ENCODE data around the gene STRIP1.

Gene STRIP1

GRCh38 chr1:110053552-110054428 is 19.4 kb downstream of the STRIP1 start:
- DNase-seq: no peak

DNA sequence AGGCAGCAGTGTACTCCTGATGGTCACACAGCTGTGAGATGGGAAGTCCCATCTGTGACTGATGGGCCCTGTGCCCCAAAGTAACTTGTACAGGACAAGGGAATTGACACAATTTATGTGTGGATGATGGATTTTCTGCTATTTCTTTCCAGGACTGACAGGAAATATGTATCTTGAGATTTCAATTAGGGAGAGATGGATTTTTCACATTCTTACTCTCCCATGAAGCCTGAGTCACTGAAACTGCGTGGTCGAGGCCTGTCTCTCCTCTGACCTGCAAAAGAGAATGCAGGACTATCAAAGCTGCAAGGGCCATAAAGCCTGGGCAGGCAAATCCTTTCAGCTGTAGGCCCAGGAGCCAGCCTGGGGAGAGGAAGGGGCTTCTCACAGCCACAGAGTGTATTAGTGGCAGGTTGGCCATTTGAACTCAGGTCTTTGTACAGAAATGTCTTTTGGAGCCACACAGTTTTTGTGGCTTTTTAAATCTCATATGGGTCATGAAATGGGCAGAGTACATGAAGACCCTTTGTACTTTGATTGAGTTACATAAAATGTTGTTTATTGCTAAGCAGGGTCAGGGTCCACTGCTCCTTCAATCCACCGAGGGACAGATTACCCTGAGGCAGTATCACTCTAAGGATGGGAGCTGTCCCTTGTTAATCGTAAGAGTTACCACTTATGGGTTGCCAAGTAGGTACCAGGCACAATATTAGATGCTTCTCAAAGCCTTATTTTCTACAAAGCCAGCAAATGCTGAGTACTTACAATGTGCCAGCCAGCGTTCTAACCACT is 21.3 kb downstream of the STRIP1 start:
- no peak for DNase-seq

DNA sequence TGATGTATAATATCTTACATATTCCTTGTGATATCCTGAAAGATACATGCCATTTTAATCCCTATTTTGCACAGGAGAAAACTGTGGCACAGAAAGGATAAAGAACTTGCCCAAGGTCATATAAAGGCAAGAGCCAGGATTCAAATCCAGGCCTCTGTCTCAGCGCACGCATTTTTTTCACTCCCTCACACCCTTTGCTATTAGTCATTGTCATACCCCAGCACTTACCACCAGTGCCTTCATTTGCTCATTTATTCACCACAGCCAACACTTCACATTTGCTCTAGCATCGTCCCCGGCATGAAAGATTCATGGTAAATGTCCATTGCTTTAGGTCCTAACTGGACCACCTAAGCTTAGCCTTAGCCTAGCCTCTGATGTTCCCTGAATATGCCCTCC is 21.9 kb downstream of the STRIP1 start:
- no peak for DNase-seq

GRCh38 chr1:110056776-110057175 is 22.4 kb downstream of the STRIP1 start:
- DNase-seq: no peak

- DNase-seq: no peak
Measured at GRCh38 chr1:110057963-110058518, 23.6 kb downstream of the STRIP1 start.

DNA sequence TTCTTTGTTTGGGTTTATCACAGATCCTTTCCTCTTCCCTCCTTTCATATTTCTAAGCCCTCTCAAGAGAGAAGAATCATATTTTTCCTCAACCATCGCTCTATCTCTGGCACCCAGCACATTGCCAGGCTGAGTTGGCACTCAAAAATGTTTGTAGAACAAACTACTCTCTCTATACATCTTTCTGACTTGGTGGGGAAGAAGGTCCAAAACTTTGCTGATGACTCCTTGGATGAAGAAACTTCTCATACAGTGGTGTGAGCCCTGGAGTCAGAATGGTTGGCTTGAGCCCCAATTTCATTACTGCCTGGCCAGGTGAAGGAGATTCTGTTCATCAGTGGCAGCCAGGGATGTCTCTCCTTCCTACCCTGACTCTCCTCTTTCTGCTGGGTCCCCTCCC is 24.2 kb downstream of the STRIP1 start:
- DNase-seq: no peak

DNA sequence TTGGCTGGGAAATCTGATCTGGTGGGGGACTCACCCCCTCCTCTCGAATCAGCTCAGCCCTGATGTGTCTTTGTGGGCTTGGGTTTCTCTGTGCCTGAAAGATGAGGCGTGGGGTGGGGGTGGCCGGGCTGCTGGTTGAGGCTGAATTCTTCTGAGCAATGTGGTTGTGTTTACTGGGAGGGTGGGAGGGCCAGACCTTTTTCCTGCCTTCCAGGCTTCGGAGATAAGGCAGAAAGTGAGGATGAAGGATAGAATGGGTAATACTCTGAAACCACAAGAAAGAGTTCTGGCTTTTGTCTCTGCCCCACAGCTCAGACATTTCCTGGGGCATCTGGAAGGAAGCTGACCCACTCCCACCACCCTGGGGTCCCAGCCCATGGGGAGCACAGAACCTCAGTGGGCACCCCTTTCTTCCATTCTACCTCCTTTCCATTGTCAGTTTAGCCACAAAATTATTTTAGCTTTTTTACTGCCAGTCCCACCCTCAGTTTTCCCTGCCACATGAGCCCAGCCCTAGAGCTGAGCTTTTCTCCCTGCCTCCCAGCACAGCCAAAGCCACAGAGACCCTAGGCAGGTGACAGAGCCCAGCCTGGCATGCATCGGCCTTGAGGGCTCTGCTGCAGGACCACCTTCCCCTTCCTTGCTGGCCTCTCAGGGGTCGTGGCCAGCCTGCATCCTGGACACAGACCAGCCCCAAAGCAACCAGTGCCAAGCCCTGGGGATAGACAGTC is 24.9 kb downstream of the STRIP1 start:
- DNase-seq: no peak

- no peak for DNase-seq
Measured at GRCh38 chr1:110060034-110060661, 25.7 kb downstream of the STRIP1 start.

- DNase-seq: no peak
Measured at GRCh38 chr1:110060662-110061060, 26.2 kb downstream of the STRIP1 start.

- no peak for DNase-seq
Measured at GRCh38 chr1:110061341-110061740, 26.9 kb downstream of the STRIP1 start.

GRCh38 chr1:110062612-110063011 is 28.2 kb downstream of the STRIP1 start:
- DNase-seq: no peak

DNA sequence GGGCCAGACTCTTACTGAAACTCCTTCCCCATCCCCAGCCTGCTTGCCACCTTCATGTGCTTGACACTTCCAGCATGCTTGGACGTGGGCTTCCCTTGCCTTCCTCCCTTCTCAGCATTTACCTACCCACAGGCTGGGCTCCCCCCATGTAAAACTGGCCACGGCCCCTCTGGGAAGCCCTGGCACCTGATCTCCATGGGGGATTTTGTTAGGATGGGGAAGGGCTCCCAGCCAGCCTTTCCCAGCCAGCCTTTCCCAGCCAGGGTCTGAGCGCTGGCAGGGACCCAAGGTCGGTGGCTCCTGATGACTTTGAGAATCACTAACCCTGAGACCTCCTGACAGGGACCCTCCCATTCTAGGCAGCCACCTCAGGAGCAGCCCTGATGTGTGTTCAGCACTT is 29.4 kb downstream of the STRIP1 start:
- no peak for DNase-seq

DNA sequence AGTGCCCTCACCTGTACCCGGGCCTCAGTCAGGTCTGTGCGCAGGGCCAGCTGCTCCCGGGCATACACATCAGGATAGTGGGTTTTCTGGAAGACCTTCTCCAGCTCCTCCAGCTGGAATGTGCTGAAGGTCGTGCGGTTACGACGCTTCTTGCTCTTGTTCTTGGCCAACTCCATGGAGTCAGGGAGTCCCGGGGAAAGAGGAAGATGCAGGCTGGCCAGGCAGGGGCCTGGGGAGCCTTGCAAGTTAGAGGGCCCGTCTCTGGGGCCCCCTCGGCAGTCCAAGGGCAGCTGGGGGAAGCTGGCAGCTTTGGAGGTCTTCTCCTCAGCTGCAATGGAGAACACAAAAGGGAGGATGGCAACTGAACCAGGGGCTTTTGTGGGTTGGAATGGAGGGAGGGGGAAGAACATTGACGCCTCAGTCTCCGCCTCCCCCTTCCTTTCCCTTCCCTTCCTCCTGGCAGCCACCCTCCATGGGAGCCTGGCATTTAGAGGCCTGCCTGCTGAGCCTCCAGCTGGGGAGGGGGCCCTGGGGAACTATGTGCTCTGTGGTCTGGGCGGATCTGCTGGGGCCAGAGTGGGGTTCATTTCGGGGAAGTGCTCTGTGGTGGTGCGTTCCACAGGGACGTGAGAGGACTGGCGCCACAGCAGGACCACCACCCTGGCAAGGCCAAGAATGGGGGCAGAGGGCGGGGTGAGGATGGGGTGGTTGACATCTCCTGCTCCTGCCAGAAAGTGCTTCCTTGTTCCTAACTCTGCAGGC is 30.3 kb downstream of the STRIP1 start:
- DNase-seq: no peak

DNA sequence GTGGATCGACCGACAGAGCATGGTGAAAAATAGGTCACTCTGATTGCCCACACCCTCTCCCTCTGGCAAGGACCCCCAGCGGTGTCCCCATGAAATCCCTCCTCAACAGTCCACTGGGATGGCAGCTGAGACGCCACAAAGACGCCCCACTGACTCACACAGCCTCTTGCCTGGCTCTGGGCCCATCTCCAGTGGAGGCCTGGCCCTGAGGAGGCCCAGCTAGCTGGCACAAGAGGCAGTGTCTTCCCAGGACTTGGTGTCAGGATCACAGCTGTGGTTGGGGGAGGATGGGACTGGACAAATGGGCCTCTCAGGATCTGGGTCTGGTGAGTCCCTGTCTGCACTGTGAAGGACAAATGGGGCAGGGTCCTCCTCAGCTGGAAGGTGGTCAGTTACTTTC is 31.4 kb downstream of the STRIP1 start:
- DNase-seq: no peak

DNA sequence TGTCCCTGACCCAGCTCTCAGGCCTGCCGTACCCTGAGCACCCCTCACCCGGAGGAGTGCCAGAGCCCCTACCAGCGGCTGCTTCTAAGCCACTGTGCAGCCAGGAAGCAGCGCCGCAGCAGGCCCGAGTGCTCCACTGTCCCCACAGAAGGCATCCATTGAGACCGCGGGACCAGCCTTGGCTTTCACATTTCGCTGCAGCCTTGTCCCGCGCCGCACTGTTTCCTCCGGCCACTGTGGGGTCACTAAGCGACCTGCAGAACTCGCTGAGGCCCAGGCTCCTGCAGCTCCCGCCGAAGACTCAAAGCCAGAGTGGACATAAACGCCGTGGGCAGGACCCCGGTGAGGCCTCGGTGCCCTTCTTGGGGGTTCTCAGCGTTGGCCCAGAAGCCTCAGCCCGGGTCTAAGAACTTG is 33.1 kb downstream of the STRIP1 start:
- DNase-seq: no peak

DNA sequence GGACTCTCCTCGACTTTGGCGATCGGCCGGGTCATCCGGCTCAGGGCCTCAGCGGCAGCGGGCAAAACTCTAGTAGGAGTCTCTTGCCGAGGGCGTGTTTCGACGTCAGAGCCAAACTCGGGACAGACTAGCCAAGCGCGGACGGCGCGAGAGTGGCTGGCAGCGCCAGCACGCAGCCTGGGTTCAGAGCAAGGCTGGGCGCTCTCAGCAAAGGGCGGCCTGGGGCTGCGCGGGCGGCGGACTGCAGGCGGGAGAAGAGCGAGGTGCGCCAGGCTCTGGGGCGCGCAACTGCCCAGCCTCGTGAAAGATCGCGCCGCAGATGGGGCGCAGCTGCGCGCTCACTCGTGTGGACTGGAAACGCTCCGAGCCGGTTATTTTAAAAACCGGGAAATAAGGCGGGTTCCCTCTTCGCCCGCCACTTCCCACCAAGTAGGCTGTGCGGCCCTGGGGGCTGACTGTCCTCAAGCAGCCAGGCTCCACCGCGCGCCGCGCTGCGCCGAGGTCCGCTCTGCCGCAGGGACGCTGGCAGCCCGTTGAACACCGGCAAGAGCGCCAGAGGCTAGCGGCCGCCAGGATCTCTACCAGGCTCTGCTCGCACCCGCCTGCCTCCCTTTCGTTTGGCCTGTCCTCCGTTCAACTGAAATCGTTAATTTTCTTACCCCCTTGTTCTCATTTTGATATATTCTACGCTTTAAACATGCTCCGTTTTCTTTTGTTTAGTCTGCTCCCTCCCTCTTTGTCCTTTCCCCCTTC is 33.6 kb downstream of the STRIP1 start:
- DNase-seq: no peak

DNA sequence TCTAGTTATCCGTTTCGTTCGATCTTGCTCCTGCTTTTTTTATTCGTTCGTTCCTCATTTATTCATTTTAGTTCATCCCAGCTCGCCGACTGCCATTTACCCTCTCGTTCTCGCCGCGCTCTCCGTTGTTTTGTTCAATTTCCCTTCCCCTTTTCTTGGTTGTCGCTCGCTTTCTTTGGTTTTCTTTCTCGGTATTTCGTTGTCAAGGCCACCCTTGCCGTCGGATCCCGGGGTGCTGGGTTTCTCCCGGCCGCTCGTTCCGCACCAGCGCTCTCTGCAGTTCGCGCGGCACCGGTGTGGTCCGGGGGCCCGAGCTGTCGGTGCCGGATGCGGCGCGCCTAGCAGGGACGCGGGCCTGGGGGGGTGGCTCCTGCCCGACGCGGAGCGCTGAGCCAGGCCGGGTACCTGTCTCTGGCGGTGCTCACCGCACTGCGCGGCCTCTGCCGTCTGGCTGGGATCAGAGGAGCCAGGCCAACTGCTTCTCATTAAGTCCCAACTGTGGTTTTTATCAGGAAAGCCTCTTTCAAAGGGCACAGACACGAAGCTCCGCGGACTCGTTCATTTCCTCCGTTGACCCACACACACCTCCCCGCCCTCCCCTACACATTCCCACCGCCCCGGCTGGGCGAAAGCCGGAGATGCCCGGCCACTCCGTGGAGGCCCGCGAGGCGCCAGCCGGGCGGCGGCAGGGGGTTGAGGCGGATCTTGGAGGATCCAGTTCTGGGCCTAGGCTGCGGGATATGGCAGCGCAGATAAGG is 34.4 kb downstream of the STRIP1 start:
- no peak for DNase-seq

DNA sequence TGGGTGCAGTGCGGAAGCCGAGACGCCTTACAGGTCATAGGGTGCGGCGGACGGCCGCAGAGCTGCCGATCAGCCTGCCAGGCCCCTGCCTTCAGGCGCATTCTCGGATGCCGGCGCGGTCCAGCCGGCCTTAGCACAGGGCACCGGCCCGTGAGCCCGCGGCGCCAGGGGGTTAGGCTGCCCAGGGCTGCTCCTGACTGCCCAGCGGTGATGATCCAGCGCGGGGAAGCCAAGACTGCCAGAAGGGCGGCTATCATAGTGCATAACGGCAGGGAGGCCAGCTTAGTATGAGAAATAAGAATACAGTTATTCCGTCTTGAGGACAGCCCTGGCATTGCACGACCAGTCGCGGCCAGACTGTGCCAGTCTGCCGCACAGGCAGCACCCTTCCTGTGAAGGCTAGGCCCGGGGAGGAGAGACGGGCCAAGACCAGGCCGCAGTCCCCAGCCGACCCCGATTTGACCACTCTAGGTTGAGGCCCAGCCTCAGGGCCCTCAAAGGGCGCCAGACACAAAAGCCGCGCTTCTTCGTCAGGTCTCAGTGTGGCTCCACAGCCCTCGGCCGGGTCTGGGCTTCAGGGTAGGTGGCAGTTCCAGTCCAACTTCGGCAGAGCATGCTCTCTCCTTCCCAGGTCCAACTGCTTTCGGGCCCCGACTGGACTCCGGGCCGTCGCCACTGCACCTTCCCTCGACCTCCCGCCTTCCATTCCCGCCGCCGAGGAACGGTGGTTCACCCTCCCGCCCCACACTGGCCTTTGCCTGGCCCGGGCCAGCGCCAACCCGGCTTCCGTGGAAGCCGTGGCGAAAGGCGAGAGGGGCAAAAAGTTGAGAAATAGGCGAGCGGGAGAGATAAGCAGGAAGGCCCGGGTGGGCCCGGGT is 35.2 kb downstream of the STRIP1 start:
- DNase-seq: no peak

DNA sequence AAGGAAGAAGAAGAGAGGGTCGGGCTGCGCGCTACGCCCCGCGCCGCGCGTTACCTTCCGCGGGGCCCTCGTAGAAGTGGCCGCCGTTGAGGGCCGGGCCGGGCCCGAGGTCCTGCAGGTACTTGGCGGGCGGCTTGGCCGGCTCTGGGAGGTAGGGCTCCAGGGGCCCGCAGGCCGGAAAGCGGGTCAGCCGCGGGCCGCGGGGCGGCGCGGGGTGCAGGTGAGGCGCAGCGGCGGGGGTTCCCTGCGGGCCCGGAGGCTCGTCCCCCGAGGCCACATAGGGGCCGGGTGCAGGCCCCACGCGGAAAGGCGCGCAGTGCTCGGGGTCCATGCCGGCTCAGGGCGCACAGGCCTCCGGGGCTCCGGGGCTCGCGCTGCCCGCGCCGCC is 35.9 kb downstream of the STRIP1 start:
- DNase-seq: no peak
